ENCODE measurements around the gene RSRP1.

Gene RSRP1

DNA sequence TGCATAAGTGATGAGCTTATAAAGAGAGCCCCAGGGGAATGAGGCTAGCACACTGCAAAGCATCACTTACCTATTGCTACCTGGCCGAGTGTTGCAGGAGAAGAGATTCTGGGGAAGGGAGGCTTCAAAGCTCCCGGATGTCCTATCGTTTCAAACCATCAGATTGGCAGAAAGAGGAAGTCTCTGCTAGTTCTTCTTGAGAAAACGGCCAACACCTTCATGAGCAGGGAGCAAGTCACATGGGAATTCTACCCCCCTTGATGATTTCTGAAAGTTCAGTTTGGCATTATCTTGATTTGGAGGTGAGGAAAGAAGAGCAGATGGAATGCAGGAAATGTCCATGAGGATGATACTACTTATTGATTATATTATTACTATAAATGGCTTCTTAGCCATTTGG lies 31.1 kb downstream of the RSRP1 start:
- no peak for DNase-seq

GRCh38 chr1:25212725-25213124 lies 34.5 kb downstream of the RSRP1 start:
- no peak for DNase-seq

DNA sequence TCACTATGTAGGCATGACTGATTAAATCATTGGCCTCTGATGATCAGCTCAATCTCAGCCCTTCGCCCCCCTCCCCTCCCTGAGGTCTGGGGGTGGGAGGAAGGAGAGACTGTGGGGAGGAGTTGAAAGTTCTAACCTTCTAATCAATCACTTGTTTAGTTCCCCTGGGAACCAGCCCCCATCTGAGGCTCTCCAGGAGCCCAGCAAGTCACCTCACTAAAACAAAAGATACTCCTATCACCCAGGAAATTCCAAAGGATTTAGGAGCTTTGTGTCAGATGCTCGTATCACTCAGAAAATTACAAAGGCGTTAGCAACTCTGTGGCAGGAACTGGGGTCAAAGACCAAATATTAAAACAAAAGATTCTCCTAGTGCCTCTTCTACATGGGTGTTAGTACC lies 36.5 kb downstream of the RSRP1 start:
- no peak for DNase-seq

- DNase-seq, result no peak
These were observed 37.7 kb downstream of the RSRP1 start for GRCh38 chr1:25209516-25209915.

DNA sequence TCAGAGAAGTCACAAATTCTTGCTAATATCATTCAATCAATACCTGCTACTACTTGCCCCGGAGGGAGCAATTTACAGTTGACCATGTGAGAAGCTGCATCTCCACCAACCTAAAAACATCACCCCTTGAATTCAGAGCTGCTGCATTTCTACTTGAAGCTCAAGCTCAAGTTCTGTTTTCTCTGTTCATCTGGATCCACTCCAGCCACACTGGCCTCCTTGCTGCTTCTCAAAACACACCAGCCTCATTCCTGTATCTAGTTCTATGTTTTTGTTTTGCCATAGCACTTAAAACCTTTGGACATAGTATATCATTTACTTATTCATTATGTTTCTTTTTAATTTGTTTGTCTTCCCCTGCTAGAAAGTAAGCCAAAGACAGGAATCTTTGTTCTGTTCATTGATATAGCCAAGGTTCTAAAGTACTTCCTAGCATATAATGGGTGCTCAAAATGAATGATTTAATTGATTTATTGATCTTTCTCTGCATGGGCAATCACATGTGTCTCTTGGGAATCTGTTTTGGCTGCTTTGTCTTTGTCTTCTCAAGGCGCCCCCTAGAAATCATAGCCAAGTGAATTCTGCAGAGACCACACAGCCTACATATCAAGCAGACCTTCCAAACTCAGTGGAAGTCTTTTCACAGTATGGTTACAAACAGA lies 38.6 kb downstream of the RSRP1 start:
- DNase-seq, result no peak

DNA sequence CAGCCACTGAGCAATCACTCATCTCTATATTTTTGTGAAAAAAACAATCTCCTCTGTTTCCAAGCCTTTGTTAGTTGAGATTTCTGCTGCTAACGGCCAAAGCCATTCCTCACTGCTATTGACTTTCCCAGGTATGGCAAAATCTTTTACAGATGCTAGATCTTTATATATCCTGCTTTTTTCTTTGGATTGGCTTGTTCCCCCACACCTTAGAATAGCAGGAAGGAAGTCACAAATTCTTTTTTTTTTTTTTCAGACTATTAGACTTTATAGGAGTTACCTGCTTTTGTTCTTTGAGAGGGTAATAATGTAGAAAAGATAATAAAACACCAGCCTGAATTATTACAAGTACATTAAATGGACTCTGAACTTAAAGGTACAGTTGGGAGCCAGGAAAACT lies 39.2 kb downstream of the RSRP1 start:
- DNase-seq, result no peak

DNA sequence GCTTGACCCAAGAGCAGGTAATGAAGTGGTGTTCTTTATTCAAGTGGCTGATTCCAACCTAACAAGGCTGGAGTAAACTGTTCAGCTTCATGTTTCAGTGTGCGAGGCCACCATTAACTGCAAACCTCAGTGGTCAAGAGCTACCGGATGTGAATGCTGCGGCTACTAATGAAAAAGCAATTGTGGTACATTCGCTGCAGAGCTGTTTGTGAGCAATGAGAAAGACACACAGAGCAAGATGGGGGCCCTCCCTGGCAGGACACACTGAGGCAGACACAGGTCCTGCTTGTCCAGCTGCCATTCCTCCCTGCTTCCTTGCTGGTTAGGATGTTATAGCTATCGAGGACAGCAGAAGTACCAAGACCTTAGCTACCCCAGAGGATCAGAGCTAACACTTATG lies 41.1 kb downstream of the RSRP1 start:
- DNase-seq, result no peak

DNA sequence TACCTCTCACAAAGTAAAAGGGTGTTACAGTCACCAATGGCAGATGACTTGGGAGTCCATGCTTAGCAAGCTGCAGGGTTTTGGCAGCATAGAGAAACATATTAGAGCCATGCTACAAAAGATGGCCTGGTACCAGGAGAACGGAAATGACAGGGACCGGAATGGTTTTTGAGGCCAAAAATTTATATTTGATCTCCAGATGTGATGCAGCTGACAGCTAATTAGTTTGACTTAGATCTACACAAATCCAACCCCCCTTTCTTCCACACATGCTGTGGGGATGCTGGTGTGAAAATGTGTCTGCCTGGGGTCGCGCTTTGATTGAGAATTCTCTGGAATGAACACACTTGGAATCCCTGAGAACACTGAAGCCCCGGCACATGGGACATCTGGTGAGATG lies 41.5 kb downstream of the RSRP1 start:
- DNase-seq, result no peak

GRCh38 chr1:25204797-25205480 lies 42.3 kb downstream of the RSRP1 start:
- peak; percentile 49 for DNase-seq

GRCh38 chr1:25201006-25201405 lies 46.2 kb downstream of the RSRP1 start:
- DNase-seq, result no peak

GRCh38 chr1:25199819-25200620 lies 47.2 kb downstream of the RSRP1 start:
- DNase-seq, result no peak

DNA sequence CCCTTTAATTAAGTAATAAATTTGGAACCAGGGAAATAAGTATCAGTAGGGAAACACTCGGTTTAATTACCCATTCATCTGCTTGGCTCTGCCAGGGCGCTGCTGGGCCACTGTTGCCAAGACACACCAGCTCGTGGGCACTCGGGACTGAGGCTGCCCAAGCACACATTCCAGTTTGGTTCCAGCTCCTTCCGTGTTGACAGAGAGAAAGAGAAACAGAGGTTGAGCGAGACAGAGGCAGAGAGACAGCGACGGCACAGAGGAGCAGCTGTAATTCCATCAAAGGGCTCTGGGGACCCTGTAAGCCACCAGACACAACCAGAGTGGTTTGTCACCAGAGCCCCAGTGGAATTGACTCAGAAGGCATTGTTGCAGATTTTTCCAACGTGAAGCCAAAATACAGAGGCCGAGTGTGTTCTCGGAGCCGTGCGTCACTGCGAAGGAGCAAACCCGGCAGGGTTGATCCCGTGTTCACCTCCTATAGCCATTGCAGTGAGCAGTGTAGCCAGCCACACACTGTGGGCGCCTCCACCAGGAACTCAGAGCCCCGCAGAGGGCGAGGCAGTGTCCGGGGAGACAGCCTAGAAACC lies 48.5 kb downstream of the RSRP1 start:
- no peak for DNase-seq

- no peak for DNase-seq
These were observed 49.1 kb downstream of the RSRP1 start for GRCh38 chr1:25197982-25198662.

- no peak for DNase-seq
These were observed 49.8 kb downstream of the RSRP1 start for GRCh38 chr1:25197235-25197975.

DNA sequence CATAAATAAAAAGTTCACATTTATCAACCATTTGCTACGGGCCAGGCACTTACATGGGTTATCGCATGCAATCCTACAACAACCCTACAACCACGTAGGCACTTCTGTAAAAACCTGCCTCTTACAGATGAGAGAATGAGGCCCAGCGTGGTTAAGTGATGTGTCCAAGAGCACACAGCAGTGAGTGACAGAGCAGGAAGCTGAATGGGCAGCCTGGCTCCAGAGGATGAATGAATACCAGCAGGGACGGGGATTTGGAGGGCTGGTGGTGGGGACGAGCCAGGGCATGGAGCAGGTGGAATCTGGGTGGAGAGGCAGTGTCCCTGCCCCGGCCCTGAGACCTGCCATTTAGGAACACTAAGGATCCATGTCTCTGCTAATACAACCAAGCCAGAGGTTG lies 50.4 kb downstream of the RSRP1 start:
- no peak for DNase-seq

GRCh38 chr1:25195835-25196234 lies 51.4 kb downstream of the RSRP1 start:
- no peak for DNase-seq

GRCh38 chr1:25194572-25195020 lies 52.7 kb downstream of the RSRP1 start:
- DNase-seq, result no peak

DNA sequence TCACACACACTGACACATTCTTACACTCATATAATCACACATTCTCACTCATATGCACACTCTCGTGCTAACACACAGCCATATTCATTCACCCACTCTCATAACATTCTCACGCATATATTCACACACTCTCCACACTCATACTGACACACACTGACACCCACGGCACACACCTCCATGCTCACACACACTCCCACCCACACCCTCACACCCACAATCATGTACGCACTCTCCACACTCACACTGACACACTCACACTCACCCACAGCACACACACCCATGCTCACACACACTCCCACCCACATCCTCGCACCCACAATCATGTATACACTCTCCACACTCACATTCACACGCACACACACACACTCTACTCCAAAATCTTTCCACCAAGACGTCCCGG lies 53.2 kb downstream of the RSRP1 start:
- no peak for DNase-seq

- DNase-seq, result no peak
These were observed 54.0 kb downstream of the RSRP1 start for GRCh38 chr1:25193229-25193628.

All from CD4-positive, alpha-beta T cell treated with Interleukin-12 subunit alpha and Interleukin-12 subunit beta, for 1 hour (primary cell).